ENCODE measurements around the gene SPAG16.

DNA sequence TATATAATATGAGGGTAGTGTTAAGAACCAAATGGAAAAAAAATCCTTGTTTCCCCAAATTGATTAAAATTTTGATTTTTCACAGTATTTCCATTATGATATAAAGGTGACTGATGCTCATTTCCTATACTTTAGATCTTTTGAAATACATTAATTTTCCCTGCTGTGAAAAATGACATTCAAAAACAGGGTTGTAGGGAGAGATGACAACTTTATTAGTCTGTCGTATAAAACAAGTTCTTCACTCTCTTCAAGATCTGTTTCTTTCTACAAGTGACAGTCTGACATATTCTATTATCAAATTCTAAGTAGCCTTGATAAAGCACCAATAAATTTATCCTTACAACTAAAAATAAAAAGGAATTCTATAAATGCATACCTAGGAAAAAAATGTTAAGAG lies 1081.3 kb downstream of the SPAG16 start:
- TF ChIP-seq, protein P1, sequence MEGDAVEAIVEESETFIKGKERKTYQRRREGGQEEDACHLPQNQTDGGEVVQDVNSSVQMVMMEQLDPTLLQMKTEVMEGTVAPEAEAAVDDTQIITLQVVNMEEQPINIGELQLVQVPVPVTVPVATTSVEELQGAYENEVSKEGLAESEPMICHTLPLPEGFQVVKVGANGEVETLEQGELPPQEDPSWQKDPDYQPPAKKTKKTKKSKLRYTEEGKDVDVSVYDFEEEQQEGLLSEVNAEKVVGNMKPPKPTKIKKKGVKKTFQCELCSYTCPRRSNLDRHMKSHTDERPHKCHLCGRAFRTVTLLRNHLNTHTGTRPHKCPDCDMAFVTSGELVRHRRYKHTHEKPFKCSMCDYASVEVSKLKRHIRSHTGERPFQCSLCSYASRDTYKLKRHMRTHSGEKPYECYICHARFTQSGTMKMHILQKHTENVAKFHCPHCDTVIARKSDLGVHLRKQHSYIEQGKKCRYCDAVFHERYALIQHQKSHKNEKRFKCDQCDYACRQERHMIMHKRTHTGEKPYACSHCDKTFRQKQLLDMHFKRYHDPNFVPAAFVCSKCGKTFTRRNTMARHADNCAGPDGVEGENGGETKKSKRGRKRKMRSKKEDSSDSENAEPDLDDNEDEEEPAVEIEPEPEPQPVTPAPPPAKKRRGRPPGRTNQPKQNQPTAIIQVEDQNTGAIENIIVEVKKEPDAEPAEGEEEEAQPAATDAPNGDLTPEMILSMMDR (IDR thresholded peaks at IDR 0.05) = no peak
- no peak for TF ChIP-seq POLR2A (IDR thresholded peaks at IDR 0.05)
